Spinal cord (tissue), 10 donors: ENCODE results near the gene PLEKHA5. TPM values are rescaled to one million over a fixed set of nuclear protein-coding genes. Genes with fewer than 3 reads are reported as not detected.
"Not testable (repeated sequence)": the region's sequence is repeated elsewhere in the genome, so short reads cannot be mapped to it uniquely, and the experiment has no call there.

Experiments used
- DNase-seq, 6 donors: peaks; one replicate each; pipeline versions ENCODE4 v3.0.0 to v3.0.0-alpha.2; 2013 to 2015; ENCODE audit warnings: low spot score in 6 of 6, low read depth in 4 of 6
- H3K27ac ChIP-seq: one replicate; pipeline ENCODE4 v1.5.1; 2013; ENCODE audit warnings: low read depth, low read length, control low read depth
- H3K27me3 ChIP-seq: one replicate; pipeline ENCODE4 v1.6.1; 2013; ENCODE audit warnings: low read length; ENCODE audit not compliant: control insufficient read depth, insufficient read depth
- H3K36me3 ChIP-seq: one replicate; pipeline ENCODE4 v1.6.1; 2013; ENCODE audit warnings: low read length; ENCODE audit not compliant: control insufficient read depth, insufficient read depth
- H3K4me1 ChIP-seq: one replicate; pipeline ENCODE4 v1.6.1; 2013; ENCODE audit warnings: low read length; ENCODE audit not compliant: control insufficient read depth, insufficient read depth
- H3K4me3 ChIP-seq: one replicate; pipeline ENCODE4 v1.5.1; 2013; ENCODE audit warnings: low read depth, low read length, control low read depth
- H3K9me3 ChIP-seq: one replicate; pipeline ENCODE4 v1.6.1; 2013; ENCODE audit warnings: low read length; ENCODE audit not compliant: control insufficient read depth, insufficient read depth
- WGBS: methylation state at CpG from one replicate; pipeline ENCODE4 v1.1.5; 2013; ENCODE audit warnings: missing lambda C conversion rate; ENCODE audit not compliant: insufficient coverage; 5-methylcytosine and 5-hydroxymethylcytosine counted together
- polyA plus RNA-seq, 2 donors: library from polyadenylated mRNA; unstranded; fragments of 120-200 nt; gene quantifications; one replicate each; pipeline ENCODE4 v1.2.1, GENCODE V29; 2013; ENCODE audit not compliant: insufficient read length in 2 of 2
- total RNA-seq, 2 donors: library from RNA; depleted of rRNA in 1 of 2; stranded (reverse); fragments of 120-200 nt in 1 of 2; fragments of >200 nt in 1 of 2; gene quantifications; one replicate each; pipeline versions ENCODE4 v1.2.3 to v1.2.4, GENCODE V29; 2013 to 2014
- donor health status: healthy.

PLEKHA5 gene
- total and polyA plus RNA-seq, 4 donors: 44.5 to 81.6 (median 49.4) TPM

DNA sequence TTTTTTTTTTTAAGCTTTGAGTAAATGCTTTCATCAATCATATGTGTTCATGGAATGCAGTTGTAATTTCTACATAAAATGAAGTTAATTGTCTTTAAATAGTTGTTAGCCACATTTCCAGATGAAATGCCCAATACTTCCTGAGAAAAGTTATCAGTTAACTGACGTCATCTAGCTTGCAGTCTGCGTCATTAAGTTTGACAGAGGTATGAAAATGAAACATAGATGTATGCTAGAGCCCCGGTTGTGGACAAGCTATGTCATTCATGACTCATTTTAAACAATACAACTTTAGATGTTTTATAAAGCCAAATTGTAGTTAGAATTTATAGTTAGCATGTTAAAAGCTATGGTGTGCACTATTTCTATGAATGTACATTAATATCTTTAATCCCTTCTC, 90.7 kb downstream of the PLEKHA5 start:
- Histone ChIP-seq H3K4me3 (no peak overlapping the region), H3K4me1 (no peaks in the 10 kb centered on the region)
- no CpG with 5 or more reads among the region's 3 CpGs for WGBS

DNA sequence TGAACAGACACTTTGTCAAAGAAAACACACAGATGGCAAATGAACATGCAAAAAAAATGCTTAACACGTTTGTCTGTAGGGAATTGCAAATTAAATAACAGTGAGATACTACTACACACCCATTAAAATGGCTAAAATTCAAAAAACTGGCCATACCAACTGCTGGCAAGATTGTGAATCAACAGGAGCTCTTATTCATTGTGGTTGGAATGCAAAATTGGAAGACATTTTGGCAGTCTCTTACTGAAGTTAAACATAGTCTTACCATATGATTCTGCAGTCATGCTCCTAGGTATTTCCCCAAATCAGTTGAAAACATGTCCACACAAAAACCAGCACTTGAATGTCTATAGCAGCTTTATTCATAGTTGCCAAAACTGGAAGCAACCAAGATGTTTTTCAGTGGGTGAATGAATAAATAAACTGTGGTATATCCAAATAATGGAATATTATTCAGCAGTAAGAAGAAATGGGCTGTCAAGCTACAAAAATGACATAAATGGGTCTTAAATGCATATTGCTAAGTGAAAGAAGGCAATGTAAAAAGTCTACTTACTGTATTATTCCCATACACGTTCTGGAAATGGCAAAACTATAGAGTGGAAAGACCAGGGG, 91.4 kb downstream of the PLEKHA5 start:
- H3K4me3 ChIP-seq: no peak overlapping the region
- no peaks in the 10 kb centered on the region for H3K4me1 ChIP-seq
- no peaks in the 10 kb centered on the region for H3K27me3 ChIP-seq
- no peaks in the 10 kb centered on the region for H3K36me3 ChIP-seq
- no peaks in the 10 kb centered on the region for H3K9me3 ChIP-seq
- no peak for DNase-seq
- no CpG with 5 or more reads among the region's 2 CpGs for WGBS
- H3K27ac ChIP-seq: no peak overlapping the region

More for the DNA sequence above, 90.7 kb downstream of the PLEKHA5 start:
- no peaks in the 10 kb centered on the region for H3K9me3 ChIP-seq
- no peak overlapping the region for H3K27ac ChIP-seq
- no peak for DNase-seq
- H3K36me3 ChIP-seq: no peaks in the 10 kb centered on the region
- no peaks in the 10 kb centered on the region for H3K27me3 ChIP-seq

DNA sequence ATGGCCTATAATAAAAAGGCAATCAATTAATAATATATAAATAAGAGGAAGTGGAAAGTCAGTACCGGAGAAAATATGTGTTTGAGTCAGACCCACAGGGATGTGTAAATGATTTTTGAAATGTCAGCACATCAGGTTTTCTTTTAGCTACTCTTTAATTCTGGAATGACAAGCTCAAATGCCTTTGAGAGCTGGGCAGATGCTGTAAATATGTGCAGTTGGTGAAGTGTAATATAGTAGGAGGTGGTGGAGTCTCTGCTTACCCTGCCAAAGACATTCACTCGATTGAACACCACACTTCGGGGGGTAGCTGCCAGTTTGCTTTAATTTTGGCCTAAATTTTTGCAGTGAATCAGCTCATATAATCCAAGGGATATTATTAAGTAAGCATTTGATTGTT, 93.0 kb downstream of the PLEKHA5 start:
- no peaks in the 10 kb centered on the region for H3K4me1 ChIP-seq

GRCh38 chr12:19223018-19223417, 93.5 kb downstream of the PLEKHA5 start:
- Histone ChIP-seq H3K9me3 (no peaks in the 10 kb centered on the region), H3K4me1 (no peaks in the 10 kb centered on the region), H3K36me3 (no peaks in the 10 kb centered on the region), H3K4me3 (no peak overlapping the region), H3K27ac (no peak overlapping the region), H3K27me3 (no peaks in the 10 kb centered on the region)
- no CpG with 5 or more reads among the region's 3 CpGs for WGBS
- peak in 1 of 6 donors; percentile 75 for DNase-seq

More for the DNA sequence above, 93.0 kb downstream of the PLEKHA5 start:
- Histone ChIP-seq H3K27ac (no peak overlapping the region), H3K9me3 (no peaks in the 10 kb centered on the region), H3K36me3 (no peaks in the 10 kb centered on the region), H3K27me3 (no peaks in the 10 kb centered on the region), H3K4me3 (no peak overlapping the region)
- no CpG with 5 or more reads among the region's 3 CpGs for WGBS
- DNase-seq: peak in 1 of 6 donors; percentile 51

DNA sequence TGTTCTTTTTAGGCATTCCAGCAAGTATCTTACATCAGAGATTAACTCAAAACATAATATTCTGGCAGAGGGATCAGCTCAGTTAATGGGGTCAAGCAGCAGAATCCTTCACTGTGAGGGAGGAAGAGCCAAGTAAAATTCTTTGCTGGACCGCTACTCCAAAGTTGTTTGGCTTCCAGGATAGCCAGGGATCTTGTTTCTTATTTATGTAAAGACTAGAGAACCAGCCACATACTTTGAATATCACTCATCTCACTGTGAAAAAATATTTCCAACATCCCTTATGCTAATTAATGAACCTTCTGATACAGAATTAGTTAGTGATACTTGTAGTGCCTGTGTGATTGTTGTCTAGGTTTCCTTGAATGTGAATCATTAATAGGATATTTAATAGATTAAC, 94.2 kb downstream of the PLEKHA5 start:
- Histone ChIP-seq H3K4me3 (no peak overlapping the region), H3K36me3 (no peaks in the 10 kb centered on the region), H3K27me3 (no peaks in the 10 kb centered on the region), H3K4me1 (no peaks in the 10 kb centered on the region), H3K9me3 (no peaks in the 10 kb centered on the region), H3K27ac (no peak overlapping the region)
- no peak for DNase-seq
- WGBS: no CpG with 5 or more reads among the region's 1 CpG

- Histone ChIP-seq H3K36me3 (no peaks in the 10 kb centered on the region), H3K4me3 (no peak overlapping the region), H3K9me3 (no peaks in the 10 kb centered on the region), H3K4me1 (no peaks in the 10 kb centered on the region), H3K27ac (no peak overlapping the region), H3K27me3 (no peaks in the 10 kb centered on the region)
- no peak for DNase-seq
- WGBS: 87% methylated on average over 3 of the region's 3 CpGs
Measured at GRCh38 chr12:19224746-19225145, 95.2 kb downstream of the PLEKHA5 start.

DNA sequence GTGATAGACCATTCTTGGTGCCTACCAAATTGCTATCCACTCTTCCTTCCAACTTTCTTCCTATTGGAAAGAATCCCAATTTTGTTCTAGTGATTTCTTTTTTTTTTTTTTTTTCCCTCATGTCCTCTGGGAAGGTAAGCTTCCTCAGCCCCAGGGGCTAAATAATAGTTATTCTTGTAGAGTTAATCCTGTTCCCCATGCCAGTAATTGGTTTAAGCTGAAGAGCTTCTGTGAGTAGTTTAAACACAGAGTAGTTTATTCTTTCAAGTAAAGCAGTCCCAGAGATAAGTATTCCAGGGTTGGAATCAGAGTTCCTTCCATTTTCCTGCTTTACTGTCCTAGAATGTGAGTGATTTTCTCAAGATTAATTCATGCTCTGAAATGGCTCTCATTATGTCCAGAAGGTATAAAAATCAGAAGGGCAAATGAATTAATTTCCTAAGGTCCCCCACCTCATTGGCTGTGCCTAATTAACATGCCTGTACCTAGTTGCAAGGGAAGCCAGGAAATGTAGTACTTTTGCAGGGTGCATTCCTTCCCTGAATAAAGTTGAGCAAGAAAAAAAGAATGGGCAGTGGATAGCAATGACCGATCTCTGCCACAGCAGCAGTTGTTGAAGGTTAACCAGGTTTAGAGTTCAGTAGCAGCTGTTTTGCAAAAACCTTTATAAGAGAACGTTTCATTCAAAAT, 97.8 kb downstream of the PLEKHA5 start:
- no peak overlapping the region for H3K27ac ChIP-seq
- H3K9me3 ChIP-seq: peaks cover 5% of the 10 kb centered on the region
- no peaks in the 10 kb centered on the region for H3K4me1 ChIP-seq
- peaks cover 8% of the 10 kb centered on the region for H3K36me3 ChIP-seq
- DNase-seq: peak in 1 of 6 donors; percentile 33
- H3K4me3 ChIP-seq: no peak overlapping the region
- 71% methylated on average over 1 of the region's 2 CpGs for WGBS
- no peaks in the 10 kb centered on the region for H3K27me3 ChIP-seq

DNA sequence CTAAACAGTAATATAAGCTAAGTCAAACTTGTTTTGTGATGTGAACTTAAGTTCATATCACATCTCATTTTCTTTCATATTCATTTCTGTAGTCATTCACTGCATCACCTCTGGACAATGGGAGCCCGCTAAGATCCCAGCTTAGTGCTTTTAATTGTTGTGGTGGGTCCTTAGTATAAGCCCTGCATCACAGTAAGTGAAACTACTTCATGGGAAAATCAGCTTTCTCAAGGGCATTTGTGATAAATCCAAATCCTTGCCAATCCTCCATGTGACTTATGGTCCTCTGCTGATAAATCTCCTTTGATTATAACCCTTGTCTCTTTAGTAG, 98.3 kb downstream of the PLEKHA5 start:
- WGBS: no CpG with 5 or more reads among the region's 1 CpG
- Histone ChIP-seq H3K4me1 (no peaks in the 10 kb centered on the region), H3K27ac (no peak overlapping the region), H3K9me3 (peaks cover 5% of the 10 kb centered on the region), H3K27me3 (no peaks in the 10 kb centered on the region), H3K36me3 (peaks cover 8% of the 10 kb centered on the region), H3K4me3 (no peak overlapping the region)
- no peak for DNase-seq

DNA sequence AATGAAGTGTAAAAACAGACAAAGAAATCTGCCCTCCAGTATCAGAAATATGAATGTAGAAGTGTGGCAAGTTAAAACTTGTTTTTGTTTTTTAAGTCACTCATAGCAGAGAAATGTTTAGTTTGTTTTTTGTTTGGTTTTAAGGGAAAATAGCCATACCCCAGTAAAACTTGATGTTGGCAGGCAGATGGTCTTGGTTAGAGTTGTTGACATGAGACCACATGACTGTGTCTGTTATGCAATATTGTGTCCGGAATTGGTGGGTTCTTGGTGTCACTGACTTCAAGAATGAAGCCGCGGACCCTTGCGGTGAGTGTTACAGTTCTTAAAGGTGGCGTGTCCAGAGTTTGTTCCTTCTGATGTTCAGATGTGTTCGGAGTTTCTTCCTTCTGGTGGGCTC, 99.5 kb downstream of the PLEKHA5 start:
- H3K9me3 ChIP-seq, H3K36me3 ChIP-seq, H3K27me3 ChIP-seq, DNase-seq, H3K27ac ChIP-seq, H3K4me3 ChIP-seq, H3K4me1 ChIP-seq: not testable (repeated sequence)
- WGBS: 99% methylated on average over 5 of the region's 6 CpGs

DNA sequence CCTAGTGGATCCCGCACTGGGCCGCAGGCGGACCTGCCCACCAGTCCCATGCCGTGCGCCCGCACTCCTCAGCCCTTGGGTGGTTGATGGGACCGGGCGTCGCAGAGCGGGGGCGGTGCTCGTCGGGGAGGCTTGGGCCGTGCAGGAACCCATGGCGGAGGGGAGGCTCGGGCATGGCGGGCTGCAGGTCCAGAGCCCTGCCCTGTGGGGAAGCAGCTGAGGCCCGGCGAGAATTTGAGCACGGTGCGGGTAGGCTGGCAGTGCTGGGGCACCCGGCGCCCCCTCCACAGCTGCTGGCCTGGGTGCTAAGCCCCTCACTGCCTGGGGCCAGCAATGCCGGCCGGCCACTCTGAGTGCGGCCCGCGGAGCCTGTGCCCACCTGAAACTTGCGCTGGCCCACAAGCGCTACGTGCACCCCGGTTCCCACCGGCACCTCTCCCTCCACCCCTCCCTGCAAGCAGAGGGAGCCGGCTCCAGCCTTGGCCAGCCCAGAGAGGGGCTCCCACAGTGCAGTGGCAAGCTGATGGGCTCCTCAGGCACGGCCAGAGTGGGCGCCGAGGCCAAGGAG, 100.8 kb downstream of the PLEKHA5 start:
- Histone ChIP-seq H3K27ac (no peak overlapping the region), H3K27me3 (no peaks in the 10 kb centered on the region), H3K4me1 (no peaks in the 10 kb centered on the region), H3K36me3 (peaks cover 8% of the 10 kb centered on the region), H3K4me3 (no peak overlapping the region), H3K9me3 (peaks cover 5% of the 10 kb centered on the region)
- no peak for DNase-seq
- 96% methylated on average over 34 of the region's 37 CpGs for WGBS
